H1 (cell line): ENCODE measurements around the gene SLC66A3. TPM values are rescaled to one million over a fixed set of nuclear protein-coding genes. Genes with fewer than 3 reads are reported as not detected.

Source experiments
- ASH2L ChIP-seq: fragments of 200-600, 300-600 bp; sonication (generic); IDR thresholded peaks from one replicate; pipeline ENCODE4 v1.7.1; 2017; ENCODE audit warnings: low read length
- BRCA1 ChIP-seq: IDR thresholded peaks from 2 replicates; pipeline ENCODE4 v1.6.1; 2012; ENCODE audit warnings: low read depth, low read length, improper control_type of control experiment
- CHD2 ChIP-seq: IDR thresholded peaks from 2 replicates; pipeline ENCODE4 v1.6.1; 2012; ENCODE audit warnings: low read length, improper control_type of control experiment
- CREB1 ChIP-seq: IDR thresholded peaks from 2 replicates; pipeline ENCODE4 v1.6.1; 2012; ENCODE audit warnings: inconsistent platforms
- CTBP2 ChIP-seq: IDR thresholded peaks from 2 replicates; pipeline ENCODE4 v1.7.0; 2011; ENCODE audit warnings: borderline replicate concordance, mild to moderate bottlenecking, moderate library complexity, mixed read lengths, low read length; ENCODE audit not compliant: insufficient read depth, insufficient read length
- CTCF ChIP-seq, 3 experiments: IDR thresholded peaks; 1 replicate in 2 of 3; 2 replicates in 1 of 3; pipeline versions ENCODE4 v1.5.1 to v1.6.1; 2011; ENCODE audit warnings: low read length in 3 of 3, mild to moderate bottlenecking in 3 of 3, inconsistent platforms in 2 of 3, low read depth in 1 of 3, moderate library complexity in 1 of 3; ENCODE audit not compliant: insufficient read depth in 1 of 3; ENCODE audit errors: control extremely low read depth in 1 of 3
- GTF2F1 ChIP-seq: IDR thresholded peaks from 2 replicates; pipeline ENCODE4 v1.6.1; 2012; ENCODE audit warnings: low read depth, low read length, improper control_type of control experiment, borderline replicate concordance
- HDAC2 ChIP-seq, 2 experiments: fragments of 300-600 bp in 1 of 2; sonication (generic) in 1 of 2; IDR thresholded peaks; 2 replicates each; pipeline ENCODE4 v1.6.1; 2011 to 2012; ENCODE audit warnings: low read depth in 2 of 2, low read length in 2 of 2, mild to moderate bottlenecking in 2 of 2, moderate library complexity in 2 of 2, borderline replicate concordance in 1 of 2, inconsistent platforms in 1 of 2
- JUND ChIP-seq: IDR thresholded peaks from 2 replicates; pipeline ENCODE4 v1.6.1; 2011; ENCODE audit warnings: mild to moderate bottlenecking, improper control_type of control experiment, low read length
- NANOG ChIP-seq: IDR thresholded peaks from 2 replicates; pipeline ENCODE4 v1.6.1; 2011; ENCODE audit warnings: low read length, low read depth, mild to moderate bottlenecking, inconsistent platforms; ENCODE audit not compliant: insufficient read depth, poor library complexity, severe bottlenecking
- POLR2AphosphoS5 ChIP-seq: IDR thresholded peaks from 2 replicates; pipeline ENCODE4 v1.6.1; 2011; ENCODE audit warnings: low read depth, low read length
- SAP30 ChIP-seq: fragments of 300-600 bp; sonication (generic); IDR thresholded peaks from 2 replicates; pipeline ENCODE4 v1.7.1; 2012; ENCODE audit warnings: low read length, moderate library complexity, mild to moderate bottlenecking, inconsistent platforms; ENCODE audit not compliant: insufficient read depth, insufficient replicate concordance
- SIN3A ChIP-seq, 2 experiments: IDR thresholded peaks in 1 of 2; conservative IDR thresholded peaks in 1 of 2; 2 replicates each; pipeline ENCODE4 v1.6.1; 2011 to 2012; ENCODE audit warnings: low read length in 2 of 2, improper control_type of control experiment in 1 of 2, low read depth in 1 of 2, mild to moderate bottlenecking in 1 of 2
- SIRT6 ChIP-seq: IDR thresholded peaks from one replicate; pipeline ENCODE4 v1.7.1; 2012; ENCODE audit warnings: low read length, inconsistent platforms
- SP2 ChIP-seq: IDR thresholded peaks from 2 replicates; pipeline ENCODE4 v1.6.1; 2012; ENCODE audit warnings: mild to moderate bottlenecking, low read length, inconsistent platforms
- TAF7 ChIP-seq: optimal IDR thresholded peaks from 2 replicates; pipeline ENCODE3; 2011; ENCODE audit warnings: low read depth, mild to moderate bottlenecking, inconsistent platforms, low read length, moderate library complexity, borderline replicate concordance
- TBP ChIP-seq: IDR thresholded peaks from 2 replicates; pipeline ENCODE4 v1.6.1; 2011; ENCODE audit warnings: low read depth, low read length, improper control_type of control experiment
- USF2 ChIP-seq: IDR thresholded peaks from 2 replicates; pipeline ENCODE4 v1.6.1; 2011; ENCODE audit warnings: low read length, improper control_type of control experiment
- YY1 ChIP-seq: IDR thresholded peaks from 2 replicates; pipeline ENCODE4 v1.6.1; 2011; ENCODE audit warnings: low read depth, mild to moderate bottlenecking, low read length
- polyA plus RNA-seq, 7 experiments: library from polyadenylated mRNA; depleted of rRNA in 3 of 7; stranded (reverse) in 5 of 7; unstranded in 2 of 7; fragments of >200 nt in 5 of 7; fragments of 200-250 nt in 2 of 7; gene quantifications; 1 replicate in 5 of 7; 2 replicates in 1 of 7; 4 replicates in 1 of 7; pipeline versions ENCODE4 v1.2.1 to v1.2.3, GENCODE V29; 2011 to 2013; ENCODE audit warnings: missing spikeins in 2 of 7, mixed read lengths in 2 of 7
- total RNA-seq: library from RNA; stranded (reverse); fragmentation: NEBNext Ultra II Directional; extraction: Animal tissue kit (Norgen Biotek cat#: 25700); gene quantifications from 2 replicates; pipeline ENCODE4 v1.2.1, GENCODE V29; 2021

Gene SLC66A3
- total and polyA plus RNA-seq, 2 of the 8 experiments (the other 6 are each of a cell fraction or from before 2014, with no cell fraction given) = 8.7 to 27.8 TPM

DNA sequence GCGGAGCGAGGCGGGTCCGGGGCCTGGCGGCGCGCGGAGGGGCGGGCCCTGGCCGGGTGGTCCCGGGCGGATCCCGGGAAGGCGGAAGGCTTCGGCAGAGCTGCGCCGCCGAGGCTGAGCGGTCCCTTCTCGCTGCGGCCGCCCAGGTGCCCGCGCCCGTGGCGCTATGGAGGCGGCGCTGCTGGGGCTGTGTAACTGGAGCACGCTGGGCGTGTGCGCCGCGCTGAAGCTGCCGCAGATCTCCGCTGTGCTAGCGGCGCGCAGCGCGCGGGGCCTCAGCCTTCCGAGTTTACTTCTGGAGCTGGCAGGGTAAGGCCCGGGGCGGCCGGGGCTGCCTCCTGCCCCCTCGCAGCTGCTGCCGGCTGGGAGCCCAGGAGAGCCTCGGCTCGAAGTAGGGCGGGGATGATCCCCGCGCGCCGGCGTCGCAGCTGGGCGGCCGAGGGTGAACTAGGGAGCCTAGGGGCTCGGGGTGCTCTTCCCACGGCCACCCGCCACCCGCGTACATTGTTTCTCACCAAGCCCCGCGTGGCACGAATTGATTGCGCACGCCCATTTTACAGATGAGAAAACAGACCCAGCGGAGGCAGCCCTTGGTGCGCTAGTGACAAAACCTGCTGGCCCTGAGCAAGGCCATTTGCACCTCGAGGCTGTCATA, at the start of gene SLC66A3 (continued):
- 0 out of 4 replicates have a peak, but pooled peaks of 1 of the 2 experiments have one; percentile 43 for TF ChIP-seq SIN3A (conservative IDR thresholded peaks at IDR 0.05 in 1 of 2, IDR thresholded peaks at IDR 0.05 in 1 of 2; ENCODE audit: low read depth in 1 of 2, low read length in 2 of 2)
- no peak for TF ChIP-seq USF2
- peak; percentile 13; the same call in 1 of the 2 replicates for TF ChIP-seq CREB1
- TF ChIP-seq HDAC2 (IDR thresholded peaks at IDR 0.05; ENCODE audit: borderline replicate concordance in 1 of 2, low read depth in 2 of 2, low read length in 2 of 2) = peak in 1 of 2 experiments; percentile 76; a peak in 1 of 4 replicates
- no peak for TF ChIP-seq BRCA1
- no peak for TF ChIP-seq SP2
- no peak for TF ChIP-seq CTCF (IDR thresholded peaks at IDR 0.05; ENCODE audit: control extremely low read depth in 1 of 3, insufficient read depth in 1 of 3, low read depth in 1 of 3, low read length in 3 of 3)
- peak; percentile 40 for TF ChIP-seq TAF7
- TF ChIP-seq CHD2 = no peak
- TF ChIP-seq POLR2AphosphoS5 = peak; percentile 65
- TF ChIP-seq NANOG = peak; percentile 27
- no peak for TF ChIP-seq GTF2F1
- TF ChIP-seq TBP = peak; percentile 60; the same call in 1 of the 2 replicates
- no peak for TF ChIP-seq SIRT6
- TF ChIP-seq ASH2L = peak; percentile 16
- TF ChIP-seq YY1 = 0 out of 2 replicates have a peak, but pooled peaks have one; percentile 33
- TF ChIP-seq SAP30 = no peak
- TF ChIP-seq JUND = no peak
- TF ChIP-seq CTBP2 = no peak
